ENCODE data around the gene CACNA1B.

CACNA1B gene

GRCh38 chr9:138043411-138044345 lies 166.1 kb downstream of the CACNA1B start:
- FAIRE-seq = no peak

- no peak for FAIRE-seq
Measured at GRCh38 chr9:138044485-138045383, 167.2 kb downstream of the CACNA1B start.

GRCh38 chr9:138045541-138046490 lies 168.2 kb downstream of the CACNA1B start:
- FAIRE-seq = no peak

GRCh38 chr9:138046641-138047301 lies 169.2 kb downstream of the CACNA1B start:
- no peak for FAIRE-seq

- FAIRE-seq = no peak
Measured at GRCh38 chr9:138047469-138048040, 170.0 kb downstream of the CACNA1B start.

- no peak for FAIRE-seq
Measured at GRCh38 chr9:138048184-138048583, 170.6 kb downstream of the CACNA1B start.

GRCh38 chr9:138049085-138049778 lies 171.7 kb downstream of the CACNA1B start:
- FAIRE-seq = no peak

- no peak for FAIRE-seq
Measured at GRCh38 chr9:138049779-138050471, 172.3 kb downstream of the CACNA1B start.

GRCh38 chr9:138050472-138051330 lies 173.1 kb downstream of the CACNA1B start:
- FAIRE-seq = no peak

GRCh38 chr9:138051586-138052321 lies 174.2 kb downstream of the CACNA1B start:
- FAIRE-seq = no peak

- no peak for FAIRE-seq
Measured at GRCh38 chr9:138052322-138052615, 174.7 kb downstream of the CACNA1B start.

GRCh38 chr9:138052635-138053320 lies 175.2 kb downstream of the CACNA1B start:
- no peak for FAIRE-seq

GRCh38 chr9:138053321-138053868 lies 175.8 kb downstream of the CACNA1B start:
- FAIRE-seq = no peak

- no peak for FAIRE-seq
Measured at GRCh38 chr9:138053996-138054752, 176.6 kb downstream of the CACNA1B start.

- FAIRE-seq = no peak
Measured at GRCh38 chr9:138057726-138058125, 180.1 kb downstream of the CACNA1B start.

GRCh38 chr9:138058181-138058580 lies 180.6 kb downstream of the CACNA1B start:
- FAIRE-seq = no peak

GRCh38 chr9:138059196-138059595 lies 181.6 kb downstream of the CACNA1B start:
- FAIRE-seq = no peak

Data from G401.6 (cell line).